ENCODE data around the gene LTBP3. TPM values are rescaled to one million over a fixed set of nuclear protein-coding genes. Genes with fewer than 3 reads are reported as not detected.

LTBP3 gene
- total RNA-seq, 1 donor: 41.6 TPM

DNA sequence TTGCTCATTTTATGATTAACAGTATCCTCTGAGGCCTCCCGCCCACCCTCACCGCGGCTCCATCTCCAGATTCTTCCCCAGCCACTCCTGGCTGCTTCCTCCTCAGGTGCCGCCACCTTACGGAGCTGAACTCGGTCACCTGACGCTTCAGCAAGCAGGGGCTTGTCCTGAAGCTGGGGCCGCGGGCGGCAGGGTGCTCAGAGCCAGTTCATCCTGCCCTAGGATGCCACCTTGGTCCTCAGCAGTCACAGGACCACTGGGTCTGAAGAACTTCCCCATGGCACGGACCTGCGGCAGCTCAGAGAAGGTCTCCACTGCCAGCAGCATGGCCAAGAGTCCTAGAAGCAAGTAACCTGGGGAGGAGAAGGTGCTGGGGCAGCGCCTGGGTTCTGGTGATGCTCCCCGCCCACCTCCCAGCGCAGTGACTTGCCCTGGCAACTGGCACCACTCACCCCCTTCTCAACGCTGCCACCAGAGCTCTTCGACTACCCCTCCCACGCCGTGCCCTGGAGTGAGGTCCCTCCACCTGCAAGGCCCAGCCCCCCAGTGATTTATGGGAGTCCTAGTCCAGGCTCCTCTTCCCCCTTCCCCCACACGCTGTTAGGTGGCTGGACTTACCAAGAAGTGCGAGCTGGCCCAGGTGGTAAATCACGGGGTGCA, 34.8 kb upstream of the LTBP3 start:
- Histone ChIP-seq H2AFZ (ENCODE audit: low read length) (no peak overlapping the region), H3K4me2 (ENCODE audit: insufficient read depth, low read length) (no peak overlapping the region), H4K20me1 (ENCODE audit: insufficient read depth, low read length) (peaks cover 5% of the 10 kb centered on the region), H3K79me2 (ENCODE audit: insufficient read depth, low read length) (peaks cover 4% of the 10 kb centered on the region), H3K4me1 (ENCODE audit: insufficient read depth, low read length) (peaks cover 2% of the 10 kb centered on the region), H3K9me3 (ENCODE audit: low read depth, low read length) (no peaks in the 10 kb centered on the region), H3K36me3 (ENCODE audit: insufficient read depth, low read length) (peaks cover 32% of the 10 kb centered on the region), H3K27ac (ENCODE audit: low read depth, low read length) (no peak overlapping the region), H3K27me3 (ENCODE audit: insufficient read depth, low read length) (no peaks in the 10 kb centered on the region), H3K4me3 (ENCODE audit: insufficient read depth, low read length) (no peak overlapping the region)
- peak; percentile 85 for DNase-seq (ENCODE audit: insufficient read length, low spot score, missing footprints)
- TF ChIP-seq, protein P1, sequence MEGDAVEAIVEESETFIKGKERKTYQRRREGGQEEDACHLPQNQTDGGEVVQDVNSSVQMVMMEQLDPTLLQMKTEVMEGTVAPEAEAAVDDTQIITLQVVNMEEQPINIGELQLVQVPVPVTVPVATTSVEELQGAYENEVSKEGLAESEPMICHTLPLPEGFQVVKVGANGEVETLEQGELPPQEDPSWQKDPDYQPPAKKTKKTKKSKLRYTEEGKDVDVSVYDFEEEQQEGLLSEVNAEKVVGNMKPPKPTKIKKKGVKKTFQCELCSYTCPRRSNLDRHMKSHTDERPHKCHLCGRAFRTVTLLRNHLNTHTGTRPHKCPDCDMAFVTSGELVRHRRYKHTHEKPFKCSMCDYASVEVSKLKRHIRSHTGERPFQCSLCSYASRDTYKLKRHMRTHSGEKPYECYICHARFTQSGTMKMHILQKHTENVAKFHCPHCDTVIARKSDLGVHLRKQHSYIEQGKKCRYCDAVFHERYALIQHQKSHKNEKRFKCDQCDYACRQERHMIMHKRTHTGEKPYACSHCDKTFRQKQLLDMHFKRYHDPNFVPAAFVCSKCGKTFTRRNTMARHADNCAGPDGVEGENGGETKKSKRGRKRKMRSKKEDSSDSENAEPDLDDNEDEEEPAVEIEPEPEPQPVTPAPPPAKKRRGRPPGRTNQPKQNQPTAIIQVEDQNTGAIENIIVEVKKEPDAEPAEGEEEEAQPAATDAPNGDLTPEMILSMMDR (IDR thresholded peaks at IDR 0.05; ENCODE audit: extremely low read depth, low read depth, low read length): no peak

DNA sequence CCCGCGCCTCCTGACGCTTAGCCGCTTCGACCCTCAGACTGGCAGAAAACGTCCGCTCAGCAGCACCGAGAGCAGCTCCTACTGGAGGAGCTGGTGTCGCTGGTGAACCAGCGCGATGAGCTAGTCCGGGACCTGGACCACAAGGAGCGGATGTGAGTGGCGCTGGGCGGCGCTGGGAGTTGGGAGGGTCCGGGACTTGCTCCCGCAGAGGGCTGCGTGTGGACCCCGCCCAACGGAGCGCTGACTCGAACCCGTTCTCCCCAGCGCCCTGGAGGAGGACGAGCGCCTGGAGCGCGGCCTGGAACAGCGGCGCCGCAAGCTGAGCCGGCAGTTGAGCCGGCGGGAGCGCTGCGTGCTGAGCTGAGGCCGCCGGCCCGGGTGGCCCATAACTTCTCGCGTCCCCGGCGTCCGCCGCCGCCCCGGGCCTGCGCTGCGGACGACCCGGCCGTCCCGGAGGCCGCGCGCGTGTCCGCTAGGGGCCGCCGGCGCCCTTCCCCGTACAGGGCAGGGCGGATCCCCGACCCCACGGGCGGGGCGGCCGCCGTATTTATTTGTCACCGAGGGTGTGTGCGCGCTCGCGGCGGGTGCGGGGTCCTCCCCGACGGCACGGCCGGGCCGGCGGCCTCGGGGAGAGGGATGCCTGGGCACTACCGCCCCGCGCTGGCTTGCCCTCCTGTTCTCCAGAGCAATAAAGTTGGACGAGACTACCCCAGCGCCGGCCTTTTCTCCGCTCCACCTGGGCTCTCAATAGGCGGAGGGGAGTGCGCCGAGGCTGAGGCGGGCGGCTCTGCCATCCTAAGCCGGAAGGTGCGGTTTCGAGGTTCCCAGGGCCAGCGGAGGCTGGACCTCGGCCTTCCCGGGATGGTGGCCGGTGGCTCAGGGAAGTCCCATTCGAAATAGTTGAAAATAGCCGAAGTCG, 34.0 kb upstream of the LTBP3 start:
- Histone ChIP-seq H3K27ac (ENCODE audit: low read depth, low read length) (no peak overlapping the region), H3K4me3 (ENCODE audit: insufficient read depth, low read length) (no peak overlapping the region), H3K4me2 (ENCODE audit: insufficient read depth, low read length) (no peak overlapping the region), H2AFZ (ENCODE audit: low read length) (no peak overlapping the region), H3K4me1 (ENCODE audit: insufficient read depth, low read length) (peaks cover 10% of the 10 kb centered on the region), H3K36me3 (ENCODE audit: insufficient read depth, low read length) (peaks cover 32% of the 10 kb centered on the region), H3K9me3 (ENCODE audit: low read depth, low read length) (no peaks in the 10 kb centered on the region), H4K20me1 (ENCODE audit: insufficient read depth, low read length) (peaks cover 6% of the 10 kb centered on the region), H3K27me3 (ENCODE audit: insufficient read depth, low read length) (no peaks in the 10 kb centered on the region), H3K79me2 (ENCODE audit: insufficient read depth, low read length) (peaks cover 9% of the 10 kb centered on the region)
- peak; percentile 94 for DNase-seq (ENCODE audit: insufficient read length, low spot score, missing footprints)
- TF ChIP-seq, protein P1 (IDR thresholded peaks at IDR 0.05; ENCODE audit: extremely low read depth, low read depth, low read length): no peak

DNA sequence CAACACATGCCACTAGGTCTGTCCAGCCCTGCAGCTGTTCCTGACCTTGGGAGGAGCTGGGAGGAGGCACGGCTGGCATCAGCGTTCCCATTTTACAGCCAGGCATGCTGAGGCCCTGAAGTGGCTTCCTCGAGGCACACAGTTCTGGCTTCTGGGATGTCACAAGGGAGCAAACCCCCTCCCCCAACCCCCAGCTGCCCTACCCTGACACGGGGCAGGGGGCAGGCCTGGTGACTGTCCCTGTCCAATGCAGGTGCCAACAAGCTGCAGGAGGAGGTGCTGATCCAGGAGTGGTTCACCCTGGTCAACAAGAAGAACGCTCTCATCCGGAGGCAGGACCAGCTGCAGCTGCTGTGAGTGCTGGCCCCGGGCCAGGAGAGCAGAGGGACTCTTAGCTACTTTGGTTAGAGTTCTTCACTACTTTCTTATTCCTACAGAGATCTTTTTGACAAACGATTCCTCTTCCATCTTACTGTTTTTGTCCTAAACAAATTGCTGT, 32.1 kb upstream of the LTBP3 start:
- Histone ChIP-seq H3K79me2 (ENCODE audit: insufficient read depth, low read length) (peaks cover 9% of the 10 kb centered on the region), H3K27me3 (ENCODE audit: insufficient read depth, low read length) (no peaks in the 10 kb centered on the region), H3K4me2 (ENCODE audit: insufficient read depth, low read length) (no peak overlapping the region), H3K9me3 (ENCODE audit: low read depth, low read length) (no peaks in the 10 kb centered on the region), H3K27ac (ENCODE audit: low read depth, low read length) (no peak overlapping the region), H3K4me1 (ENCODE audit: insufficient read depth, low read length) (peaks cover 17% of the 10 kb centered on the region), H2AFZ (ENCODE audit: low read length) (no peak overlapping the region), H3K4me3 (ENCODE audit: insufficient read depth, low read length) (no peak overlapping the region), H4K20me1 (ENCODE audit: insufficient read depth, low read length) (peaks cover 6% of the 10 kb centered on the region), H3K36me3 (ENCODE audit: insufficient read depth, low read length) (peaks cover 44% of the 10 kb centered on the region)
- DNase-seq (ENCODE audit: insufficient read length, low spot score, missing footprints): peak; percentile 91
- TF ChIP-seq, protein P1 (IDR thresholded peaks at IDR 0.05; ENCODE audit: extremely low read depth, low read depth, low read length): no peak
